ENCODE results near the gene THY1.
"Not testable (repeated sequence)": the region's sequence is repeated elsewhere in the genome, so short reads cannot be mapped to it uniquely, and the experiment has no call there.

The THY1 gene

GRCh38 chr11:119460582-119460981 is 37.6 kb upstream of the THY1 start:
- H3K14ac ChIP-seq (ENCODE audit: low read length in 2 of 2): no peak overlapping the region
- WGBS: 31% methylated on average over 1 of the region's 4 CpGs
- H3K18ac ChIP-seq (ENCODE audit: low read depth in 1 of 2, low read length in 2 of 2): peak overlapping the region in 1 of 2 experiments; percentile 66

GRCh38 chr11:119460097-119460496 is 37.1 kb upstream of the THY1 start:
- no peaks in the 10 kb centered on the region for H3K4me1 ChIP-seq (ENCODE audit: control insufficient read depth, insufficient read depth, low read depth, low read length)
- peak overlapping the region; percentile 62 to 66 for H3K18ac ChIP-seq (ENCODE audit: low read depth in 1 of 2, low read length in 2 of 2)
- peak overlapping the region; percentile 83 for H4K91ac ChIP-seq (ENCODE audit: low read length)
- H3K4ac ChIP-seq (ENCODE audit: low read depth in 1 of 2, low read length in 2 of 2): no peak overlapping the region
- WGBS: 81% methylated on average over 10 of the region's 11 CpGs
- H3K9me3 ChIP-seq (ENCODE audit: control insufficient read depth, low read length): peaks cover 12% of the 10 kb centered on the region
- H2AFZ ChIP-seq (ENCODE audit: low read depth, low read length): no peak overlapping the region
- no peak overlapping the region for H3K27ac ChIP-seq (ENCODE audit: low read length, poor library complexity, severe bottlenecking)
- H3K9ac ChIP-seq (ENCODE audit: low read length): peak overlapping the region; percentile 64
- H3K14ac ChIP-seq (ENCODE audit: low read length in 2 of 2): peak overlapping the region in 1 of 2 experiments; percentile 70
- H3K27me3 ChIP-seq (ENCODE audit: control insufficient read depth in 1 of 2, insufficient read depth in 1 of 2, low read length in 2 of 2): peaks cover 0 to 21% of the 10 kb centered on the region in 2 experiments
- H3K79me1 ChIP-seq (replicated peaks; ENCODE audit: low read length, poor library complexity, severe bottlenecking): no peaks in the 10 kb centered on the region
- H2AK5ac ChIP-seq (ENCODE audit: low read length, severe bottlenecking): no peak overlapping the region
- H2BK120ac ChIP-seq (ENCODE audit: low read depth, low read length): peak overlapping the region; percentile 49
- H2BK12ac ChIP-seq (ENCODE audit: low read length in 2 of 2): peak overlapping the region in 1 of 2 experiments; percentile 48
- no peak overlapping the region for H2BK15ac ChIP-seq (ENCODE audit: low read depth, poor library complexity, severe bottlenecking)
- H3K4me2 ChIP-seq (ENCODE audit: low read length, poor library complexity, severe bottlenecking): no peak overlapping the region
- no peak overlapping the region for H3K23ac ChIP-seq (ENCODE audit: low read length in 2 of 2)
- no peak overlapping the region for H2BK5ac ChIP-seq (ENCODE audit: low read depth, low read length, poor library complexity, severe bottlenecking)
- H4K8ac ChIP-seq (ENCODE audit: low read length): peak overlapping the region; percentile 80
- no peak for DNase-seq
- no peak overlapping the region for H3K4me3 ChIP-seq (ENCODE audit: insufficient read depth in 1 of 2, low read depth in 1 of 2, low read length in 2 of 2)
- H3K36me3 ChIP-seq (ENCODE audit: control insufficient read depth in 1 of 2, insufficient read depth in 2 of 2, low read depth in 1 of 2, low read length in 2 of 2): no peaks in the 10 kb centered on the region

More at GRCh38 chr11:119460582-119460981, 37.6 kb upstream of the THY1 start:
- Histone ChIP-seq H2BK12ac (ENCODE audit: low read length in 2 of 2) (no peak overlapping the region), H3K79me1 (replicated peaks; ENCODE audit: low read length, poor library complexity, severe bottlenecking) (no peaks in the 10 kb centered on the region), H2BK5ac (ENCODE audit: low read depth, low read length, poor library complexity, severe bottlenecking) (no peak overlapping the region), H3K4me2 (ENCODE audit: low read length, poor library complexity, severe bottlenecking) (no peak overlapping the region), H4K91ac (ENCODE audit: low read length) (no peak overlapping the region), H2AK5ac (ENCODE audit: low read length, severe bottlenecking) (no peak overlapping the region), H4K8ac (ENCODE audit: low read length) (peak overlapping the region; percentile 80), H3K9me3 (ENCODE audit: control insufficient read depth, low read length) (peaks cover 13% of the 10 kb centered on the region), H2BK120ac (ENCODE audit: low read depth, low read length) (no peak overlapping the region), H3K27me3 (ENCODE audit: control insufficient read depth in 1 of 2, insufficient read depth in 1 of 2, low read length in 2 of 2) (peaks cover 0 to 21% of the 10 kb centered on the region in 2 experiments), H3K23ac (ENCODE audit: low read length in 2 of 2) (no peak overlapping the region), H3K27ac (ENCODE audit: low read length, poor library complexity, severe bottlenecking) (no peak overlapping the region), H3K9ac (ENCODE audit: low read length) (peak overlapping the region; percentile 64), H2AFZ (ENCODE audit: low read depth, low read length) (peak overlapping the region; percentile 39), H3K4ac (ENCODE audit: low read depth in 1 of 2, low read length in 2 of 2) (no peak overlapping the region), H2BK15ac (ENCODE audit: low read depth, poor library complexity, severe bottlenecking) (no peak overlapping the region), H3K4me3 (ENCODE audit: insufficient read depth in 1 of 2, low read depth in 1 of 2, low read length in 2 of 2) (peak overlapping the region in 1 of 2 experiments; percentile 17), H3K36me3 (ENCODE audit: control insufficient read depth in 1 of 2, insufficient read depth in 2 of 2, low read depth in 1 of 2, low read length in 2 of 2) (no peaks in the 10 kb centered on the region), H3K4me1 (ENCODE audit: control insufficient read depth, insufficient read depth, low read depth, low read length) (no peaks in the 10 kb centered on the region)
- peak; percentile 60 for DNase-seq

DNA sequence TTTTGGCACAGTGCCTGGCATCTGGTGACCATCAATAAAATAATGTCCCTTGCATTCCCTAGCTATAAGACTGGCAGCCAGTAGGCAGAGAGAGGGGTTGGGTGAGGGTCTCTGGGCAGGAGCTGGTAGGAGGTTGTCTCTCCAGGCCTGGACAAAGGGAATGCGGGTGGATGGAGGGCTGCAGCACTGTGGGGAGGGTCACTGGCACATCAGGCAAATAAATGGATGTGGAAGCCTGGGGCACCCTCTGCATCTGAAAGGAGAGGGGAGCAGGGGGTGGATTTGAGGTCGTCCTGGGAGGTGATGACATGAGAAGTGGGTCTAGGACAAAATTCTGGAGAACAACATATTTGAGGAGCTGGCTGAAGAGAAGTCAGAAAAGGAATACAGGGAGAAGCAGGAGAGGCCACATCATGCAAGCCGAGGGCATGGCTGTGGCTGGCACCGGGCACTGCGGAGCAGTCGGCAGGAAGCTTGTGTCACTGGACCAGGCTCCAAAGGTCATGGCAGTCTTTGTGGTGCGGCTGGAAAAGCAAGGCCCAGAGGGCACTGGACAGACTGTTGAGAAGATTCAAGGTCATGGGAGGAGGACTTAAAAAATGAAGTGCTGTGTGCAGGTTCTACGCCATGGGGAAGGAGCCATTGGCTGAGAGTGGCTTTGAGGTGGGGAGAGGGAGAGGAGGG is 36.5 kb upstream of the THY1 start:
- Histone ChIP-seq H3K9me3 (ENCODE audit: control insufficient read depth, low read length) (peaks cover 5% of the 10 kb centered on the region), H3K4me2 (ENCODE audit: low read length, poor library complexity, severe bottlenecking) (no peak overlapping the region), H3K79me1 (replicated peaks; ENCODE audit: low read length, poor library complexity, severe bottlenecking) (no peaks in the 10 kb centered on the region), H4K91ac (ENCODE audit: low read length) (peak overlapping the region; percentile 61), H3K4me3 (ENCODE audit: insufficient read depth in 1 of 2, low read depth in 1 of 2, low read length in 2 of 2) (no peak overlapping the region), H4K8ac (ENCODE audit: low read length) (no peak overlapping the region), H3K27me3 (ENCODE audit: control insufficient read depth in 1 of 2, insufficient read depth in 1 of 2, low read length in 2 of 2) (peaks cover 0 to 21% of the 10 kb centered on the region in 2 experiments), H2AFZ (ENCODE audit: low read depth, low read length) (no peak overlapping the region), H3K9ac (ENCODE audit: low read length) (no peak overlapping the region), H3K23ac (ENCODE audit: low read length in 2 of 2) (no peak overlapping the region), H3K27ac (ENCODE audit: low read length, poor library complexity, severe bottlenecking) (no peak overlapping the region), H2BK12ac (ENCODE audit: low read length in 2 of 2) (no peak overlapping the region), H3K14ac (ENCODE audit: low read length in 2 of 2) (peak overlapping the region in 1 of 2 experiments; percentile 70), H3K18ac (ENCODE audit: low read depth in 1 of 2, low read length in 2 of 2) (peak overlapping the region in 1 of 2 experiments; percentile 43), H2BK15ac (ENCODE audit: low read depth, poor library complexity, severe bottlenecking) (no peak overlapping the region), H3K36me3 (ENCODE audit: control insufficient read depth in 1 of 2, insufficient read depth in 2 of 2, low read depth in 1 of 2, low read length in 2 of 2) (no peaks in the 10 kb centered on the region), H3K4ac (ENCODE audit: low read depth in 1 of 2, low read length in 2 of 2) (no peak overlapping the region), H2BK120ac (ENCODE audit: low read depth, low read length) (no peak overlapping the region), H2BK5ac (ENCODE audit: low read depth, low read length, poor library complexity, severe bottlenecking) (no peak overlapping the region), H2AK5ac (ENCODE audit: low read length, severe bottlenecking) (no peak overlapping the region), H3K4me1 (ENCODE audit: control insufficient read depth, insufficient read depth, low read depth, low read length) (no peaks in the 10 kb centered on the region)
- no peak for DNase-seq
- 92% methylated on average over 8 of the region's 8 CpGs for WGBS

- not testable (repeated sequence) for H2AFZ ChIP-seq (ENCODE audit: low read depth, low read length); H2BK120ac ChIP-seq (ENCODE audit: low read depth, low read length); H3K23ac ChIP-seq (ENCODE audit: low read length in 2 of 2); H3K4me2 ChIP-seq (ENCODE audit: low read length, poor library complexity, severe bottlenecking); DNase-seq; H2BK15ac ChIP-seq (ENCODE audit: low read depth, poor library complexity, severe bottlenecking); H2AK5ac ChIP-seq (ENCODE audit: low read length, severe bottlenecking); H2BK5ac ChIP-seq (ENCODE audit: low read depth, low read length, poor library complexity, severe bottlenecking); H4K91ac ChIP-seq (ENCODE audit: low read length); H3K9me3 ChIP-seq (ENCODE audit: control insufficient read depth, low read length); H3K9ac ChIP-seq (ENCODE audit: low read length); H3K27ac ChIP-seq (ENCODE audit: low read length, poor library complexity, severe bottlenecking); H2BK12ac ChIP-seq (ENCODE audit: low read length in 2 of 2); H3K79me1 ChIP-seq (replicated peaks; ENCODE audit: low read length, poor library complexity, severe bottlenecking); H3K4ac ChIP-seq (ENCODE audit: low read depth in 1 of 2, low read length in 2 of 2); H3K36me3 ChIP-seq (ENCODE audit: control insufficient read depth in 1 of 2, insufficient read depth in 2 of 2, low read depth in 1 of 2, low read length in 2 of 2); H3K4me3 ChIP-seq (ENCODE audit: insufficient read depth in 1 of 2, low read depth in 1 of 2, low read length in 2 of 2); H4K8ac ChIP-seq (ENCODE audit: low read length); H3K4me1 ChIP-seq (ENCODE audit: control insufficient read depth, insufficient read depth, low read depth, low read length); H3K18ac ChIP-seq (ENCODE audit: low read depth in 1 of 2, low read length in 2 of 2); H3K14ac ChIP-seq (ENCODE audit: low read length in 2 of 2)
- WGBS: 64% methylated on average over 5 of the region's 6 CpGs
- H3K27me3 ChIP-seq (ENCODE audit: control insufficient read depth in 1 of 2, insufficient read depth in 1 of 2, low read length in 2 of 2): peaks cover 0 to 36% of the 10 kb centered on the region in 2 experiments
Measured at GRCh38 chr11:119455708-119456107, 32.7 kb upstream of the THY1 start.

Data from mesenchymal stem cell (in vitro differentiated cells and primary cell).